ENCODE data around the gene ALX4. TPM values are rescaled to one million over a fixed set of nuclear protein-coding genes. Genes with fewer than 3 reads are reported as not detected.

ALX4 gene
- total RNA-seq, 6 experiments from 2014 or later, result not detected

- no peaks in the 10 kb centered on the region for H3K4me1 ChIP-seq
- no peak overlapping the region for H3K4me3 ChIP-seq
- intact Hi-C loops (cut with DNase I), result no loop called here
- no peaks in the 10 kb centered on the region for H3K9me3 ChIP-seq
- ATAC-seq, result no peak
- 43% methylated on average over 10 of the region's 16 CpGs for WGBS (ENCODE audit: insufficient coverage, low coverage, low lambda C conversion rate, missing lambda C conversion rate)
- no peak for DNase-seq
- no peak for TF ChIP-seq CTCF (IDR thresholded peaks at IDR 0.05)
- TF ChIP-seq POLR2A (IDR thresholded peaks at IDR 0.05), result no peak
- no peak overlapping the region for H3K27ac ChIP-seq
- H3K27me3 ChIP-seq, result peaks cover 0 to 19% of the 10 kb centered on the region in 2 donors
- H3K36me3 ChIP-seq, result no peaks in the 10 kb centered on the region
Observed at GRCh38 chr11:44338698-44339529, 29.0 kb upstream of the ALX4 start.

- Histone ChIP-seq H3K27me3 (peaks cover 0 to 19% of the 10 kb centered on the region in 2 donors), H3K9me3 (no peaks in the 10 kb centered on the region), H3K4me3 (no peak overlapping the region), H3K27ac (no peak overlapping the region), H3K4me1 (no peaks in the 10 kb centered on the region), H3K36me3 (no peaks in the 10 kb centered on the region)
- ATAC-seq, result no peak
- intact Hi-C loops (cut with DNase I), result no loop called here
- TF ChIP-seq POLR2A (IDR thresholded peaks at IDR 0.05) (no peak), CTCF (IDR thresholded peaks at IDR 0.05) (no peak)
- no peak for DNase-seq
- WGBS (ENCODE audit: insufficient coverage, low coverage, low lambda C conversion rate, missing lambda C conversion rate), result 27% methylated on average over 8 of the region's 11 CpGs
Observed at GRCh38 chr11:44338026-44338425, 28.1 kb upstream of the ALX4 start.

GRCh38 chr11:44335919-44336318, 26.0 kb upstream of the ALX4 start:
- intact Hi-C loops (cut with DNase I), result no loop called here
- no peak for DNase-seq
- no peak for ATAC-seq
- WGBS (ENCODE audit: insufficient coverage, low coverage, low lambda C conversion rate, missing lambda C conversion rate), result 30% methylated on average over 6 of the region's 6 CpGs
- Histone ChIP-seq H3K9me3 (no peaks in the 10 kb centered on the region), H3K4me1 (no peaks in the 10 kb centered on the region), H3K27me3 (peaks cover 0 to 19% of the 10 kb centered on the region in 2 donors), H3K4me3 (no peak overlapping the region), H3K27ac (no peak overlapping the region), H3K36me3 (no peaks in the 10 kb centered on the region)
- TF ChIP-seq POLR2A (IDR thresholded peaks at IDR 0.05), result no peak
- no peak for TF ChIP-seq CTCF (IDR thresholded peaks at IDR 0.05)

- intact Hi-C loops (cut with DNase I), result no loop called here
- Histone ChIP-seq H3K4me3 (no peak overlapping the region), H3K36me3 (no peaks in the 10 kb centered on the region), H3K9me3 (no peaks in the 10 kb centered on the region), H3K27me3 (peaks cover 0 to 19% of the 10 kb centered on the region in 2 donors), H3K4me1 (no peaks in the 10 kb centered on the region), H3K27ac (no peak overlapping the region)
- TF ChIP-seq POLR2A (IDR thresholded peaks at IDR 0.05) (no peak), CTCF (IDR thresholded peaks at IDR 0.05) (no peak)
- 7% methylated on average over 12 of the region's 12 CpGs for WGBS (ENCODE audit: insufficient coverage, low coverage, low lambda C conversion rate, missing lambda C conversion rate)
- DNase-seq (no peak), ATAC-seq (no peak)
Observed at GRCh38 chr11:44335052-44335760, 25.3 kb upstream of the ALX4 start.
